IMR-90 (cell line): ENCODE results near the gene KCNMB2.

Experiments
- CEBPB ChIP-seq: IDR thresholded peaks from 2 replicates; pipeline ENCODE4 v1.6.1; 2012; ENCODE audit warnings: low read depth, low read length, improper control_type of control experiment
- MXI1 ChIP-seq: IDR thresholded peaks from 2 replicates; pipeline ENCODE4 v1.6.1; 2012; ENCODE audit warnings: low read depth, mild to moderate bottlenecking, low read length, moderate library complexity, borderline replicate concordance
- POLR2A ChIP-seq: IDR thresholded peaks from 2 replicates; pipeline ENCODE4 v1.6.1; 2012; ENCODE audit warnings: mild to moderate bottlenecking, low read depth, low read length
- RAD21 ChIP-seq: IDR thresholded peaks from 2 replicates; pipeline ENCODE4 v1.6.1; 2012; ENCODE audit warnings: low read length, improper control_type of control experiment
- TF ChIP-seq, protein P1 (sequence below): conservative IDR thresholded peaks from 2 replicates; pipeline ENCODE4 v1.5.1; 2012; ENCODE audit warnings: mild to moderate bottlenecking, low read depth, low read length, improper control_type of control experiment
- TF ChIP-seq, protein P2 (sequence below): fragments of 150-350 bp; IDR thresholded peaks from 2 replicates; pipeline ENCODE4 v1.6.1; 2017; ENCODE audit warnings: mild to moderate bottlenecking, antibody characterized with exemption, low read length, low read depth
- TF ChIP-seq, protein P3 (sequence below): fragments of 150-350 bp; IDR thresholded peaks from 2 replicates; pipeline ENCODE4 v1.6.1; 2016; ENCODE audit warnings: low read depth, mild to moderate bottlenecking, low read length, moderate library complexity, borderline replicate concordance

DNA sequence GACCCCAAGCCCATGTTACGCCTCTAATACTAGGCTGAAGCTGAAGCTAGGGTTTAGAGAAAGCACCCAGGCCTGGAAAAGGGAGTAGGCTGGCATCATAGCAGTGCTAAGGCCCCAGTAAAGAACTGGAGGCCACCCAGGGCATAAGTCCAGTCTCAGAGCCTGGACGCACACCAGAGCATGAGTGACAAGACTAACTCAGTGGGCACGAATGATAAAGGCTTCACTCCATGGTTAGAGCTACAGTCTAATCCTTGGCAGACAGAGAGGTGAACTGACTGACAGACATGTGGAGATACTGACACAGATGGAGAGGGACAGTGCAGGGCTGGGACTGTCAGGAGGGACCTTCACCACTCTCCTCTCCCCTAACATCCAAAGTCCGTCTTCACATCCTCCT lies 139.8 kb downstream of the KCNMB2 start:
- TF ChIP-seq, protein P1, sequence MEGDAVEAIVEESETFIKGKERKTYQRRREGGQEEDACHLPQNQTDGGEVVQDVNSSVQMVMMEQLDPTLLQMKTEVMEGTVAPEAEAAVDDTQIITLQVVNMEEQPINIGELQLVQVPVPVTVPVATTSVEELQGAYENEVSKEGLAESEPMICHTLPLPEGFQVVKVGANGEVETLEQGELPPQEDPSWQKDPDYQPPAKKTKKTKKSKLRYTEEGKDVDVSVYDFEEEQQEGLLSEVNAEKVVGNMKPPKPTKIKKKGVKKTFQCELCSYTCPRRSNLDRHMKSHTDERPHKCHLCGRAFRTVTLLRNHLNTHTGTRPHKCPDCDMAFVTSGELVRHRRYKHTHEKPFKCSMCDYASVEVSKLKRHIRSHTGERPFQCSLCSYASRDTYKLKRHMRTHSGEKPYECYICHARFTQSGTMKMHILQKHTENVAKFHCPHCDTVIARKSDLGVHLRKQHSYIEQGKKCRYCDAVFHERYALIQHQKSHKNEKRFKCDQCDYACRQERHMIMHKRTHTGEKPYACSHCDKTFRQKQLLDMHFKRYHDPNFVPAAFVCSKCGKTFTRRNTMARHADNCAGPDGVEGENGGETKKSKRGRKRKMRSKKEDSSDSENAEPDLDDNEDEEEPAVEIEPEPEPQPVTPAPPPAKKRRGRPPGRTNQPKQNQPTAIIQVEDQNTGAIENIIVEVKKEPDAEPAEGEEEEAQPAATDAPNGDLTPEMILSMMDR, result no peak
- TF ChIP-seq, protein P2, sequence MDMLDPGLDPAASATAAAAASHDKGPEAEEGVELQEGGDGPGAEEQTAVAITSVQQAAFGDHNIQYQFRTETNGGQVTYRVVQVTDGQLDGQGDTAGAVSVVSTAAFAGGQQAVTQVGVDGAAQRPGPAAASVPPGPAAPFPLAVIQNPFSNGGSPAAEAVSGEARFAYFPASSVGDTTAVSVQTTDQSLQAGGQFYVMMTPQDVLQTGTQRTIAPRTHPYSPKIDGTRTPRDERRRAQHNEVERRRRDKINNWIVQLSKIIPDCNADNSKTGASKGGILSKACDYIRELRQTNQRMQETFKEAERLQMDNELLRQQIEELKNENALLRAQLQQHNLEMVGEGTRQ, result no peak
- TF ChIP-seq CEBPB (no peak), RAD21 (no peak), MXI1 (no peak), POLR2A (no peak)
- TF ChIP-seq, protein P3, sequence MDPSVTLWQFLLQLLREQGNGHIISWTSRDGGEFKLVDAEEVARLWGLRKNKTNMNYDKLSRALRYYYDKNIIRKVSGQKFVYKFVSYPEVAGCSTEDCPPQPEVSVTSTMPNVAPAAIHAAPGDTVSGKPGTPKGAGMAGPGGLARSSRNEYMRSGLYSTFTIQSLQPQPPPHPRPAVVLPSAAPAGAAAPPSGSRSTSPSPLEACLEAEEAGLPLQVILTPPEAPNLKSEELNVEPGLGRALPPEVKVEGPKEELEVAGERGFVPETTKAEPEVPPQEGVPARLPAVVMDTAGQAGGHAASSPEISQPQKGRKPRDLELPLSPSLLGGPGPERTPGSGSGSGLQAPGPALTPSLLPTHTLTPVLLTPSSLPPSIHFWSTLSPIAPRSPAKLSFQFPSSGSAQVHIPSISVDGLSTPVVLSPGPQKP, result no peak
